C4-2B (cell line): ENCODE data around the gene LRRTM4.

Experiments used
- ZFX ChIP-seq: fragments of 450-650 bp; IDR thresholded peaks from 2 replicates; pipeline ENCODE4 v1.6.1; 2017
- TF ChIP-seq, protein P1 (sequence below): fragments of 450-650 bp; conservative IDR thresholded peaks from 2 replicates; pipeline ENCODE4 v1.5.1; 2017; ENCODE audit warnings: mild to moderate bottlenecking

DNA sequence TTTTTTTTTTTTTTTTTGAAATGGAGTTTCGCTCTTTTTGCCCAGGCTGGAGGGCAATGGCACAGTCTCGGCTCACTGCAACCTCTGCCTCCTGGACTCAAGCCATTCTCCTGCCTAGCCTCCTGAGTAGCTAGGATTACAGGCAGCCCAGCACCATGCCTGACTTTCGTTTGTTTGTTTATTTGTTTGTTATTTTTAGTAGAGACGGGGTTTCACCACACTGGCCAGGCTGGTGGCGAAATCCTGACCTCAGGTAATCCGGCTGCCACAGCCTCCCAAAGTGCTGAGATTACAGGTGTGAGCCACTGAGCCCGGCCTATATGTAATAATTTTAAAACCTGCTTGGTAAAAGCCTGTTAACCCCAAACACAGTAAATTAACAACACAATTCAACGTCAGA is 435.7 kb downstream of the LRRTM4 start:
- TF ChIP-seq, protein P1, sequence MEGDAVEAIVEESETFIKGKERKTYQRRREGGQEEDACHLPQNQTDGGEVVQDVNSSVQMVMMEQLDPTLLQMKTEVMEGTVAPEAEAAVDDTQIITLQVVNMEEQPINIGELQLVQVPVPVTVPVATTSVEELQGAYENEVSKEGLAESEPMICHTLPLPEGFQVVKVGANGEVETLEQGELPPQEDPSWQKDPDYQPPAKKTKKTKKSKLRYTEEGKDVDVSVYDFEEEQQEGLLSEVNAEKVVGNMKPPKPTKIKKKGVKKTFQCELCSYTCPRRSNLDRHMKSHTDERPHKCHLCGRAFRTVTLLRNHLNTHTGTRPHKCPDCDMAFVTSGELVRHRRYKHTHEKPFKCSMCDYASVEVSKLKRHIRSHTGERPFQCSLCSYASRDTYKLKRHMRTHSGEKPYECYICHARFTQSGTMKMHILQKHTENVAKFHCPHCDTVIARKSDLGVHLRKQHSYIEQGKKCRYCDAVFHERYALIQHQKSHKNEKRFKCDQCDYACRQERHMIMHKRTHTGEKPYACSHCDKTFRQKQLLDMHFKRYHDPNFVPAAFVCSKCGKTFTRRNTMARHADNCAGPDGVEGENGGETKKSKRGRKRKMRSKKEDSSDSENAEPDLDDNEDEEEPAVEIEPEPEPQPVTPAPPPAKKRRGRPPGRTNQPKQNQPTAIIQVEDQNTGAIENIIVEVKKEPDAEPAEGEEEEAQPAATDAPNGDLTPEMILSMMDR: no peak
- TF ChIP-seq ZFX: no peak
